Measurements from ENCODE around the gene IL3RA. TPM values are rescaled to one million over a fixed set of nuclear protein-coding genes. Genes with fewer than 3 reads are reported as not detected.
"Not testable (repeated sequence)": the region's sequence is repeated elsewhere in the genome, so short reads cannot be mapped to it uniquely, and the experiment has no call there.

The IL3RA gene
- total RNA-seq, 2 experiments from 2014 or later, result not detected

- Histone ChIP-seq H3K36me3 (ENCODE audit: insufficient read depth, low read length) (no peaks in the 10 kb centered on the region), H3K9me3 (ENCODE audit: low read length) (no peaks in the 10 kb centered on the region; the same call in 1 of the 2 replicates), H3K9me2 (ENCODE audit: insufficient read depth, low read length) (no peaks in the 10 kb centered on the region), H3K79me2 (ENCODE audit: insufficient read depth, low read depth, low read length) (no peaks in the 10 kb centered on the region), H3K4me1 (ENCODE audit: insufficient read depth, low read length, poor library complexity, severe bottlenecking) (no peaks in the 10 kb centered on the region), H3K4me2 (ENCODE audit: low read length) (no peak overlapping the region), H4K20me1 (ENCODE audit: insufficient read depth, low read length) (no peaks in the 10 kb centered on the region), H3K27ac (ENCODE audit: low read depth, low read length, poor library complexity, severe bottlenecking) (no peak overlapping the region), H2AFZ (ENCODE audit: low read length) (no peak overlapping the region), H3K4me3 (ENCODE audit: low read depth, low read length, poor library complexity, severe bottlenecking) (no peak overlapping the region)
- no TSS peak for BruUV-seq (replicated peaks)
- ChIA-PET POLR2A (no interaction called here), CTCF (ENCODE audit: unreplicated experiment) (no interaction called here)
- TF ChIP-seq CTCF (conservative IDR thresholded peaks at IDR 0.05; ENCODE audit: low read length) (no peak), EZH2phosphoT487 (IDR thresholded peaks at IDR 0.05; ENCODE audit: borderline replicate concordance, low read depth, low read length) (no peak)
- no peak for DNase-seq (ENCODE audit: low spot score)
- intact Hi-C loops (cut with micrococcal nuclease; ENCODE audit: unreplicated experiment), result no loop called here
These were observed 28.8 kb upstream of the IL3RA start for GRCh38 chrX:1307626-1308340.

GRCh38 chrX:1308476-1308875, 28.1 kb upstream of the IL3RA start:
- H2AFZ ChIP-seq (ENCODE audit: low read length), result no peak overlapping the region
- H3K27ac ChIP-seq (ENCODE audit: low read depth, low read length, poor library complexity, severe bottlenecking), result no peak overlapping the region
- no peaks in the 10 kb centered on the region for H3K4me1 ChIP-seq (ENCODE audit: insufficient read depth, low read length, poor library complexity, severe bottlenecking)
- H3K9me2 ChIP-seq (ENCODE audit: insufficient read depth, low read length), result no peaks in the 10 kb centered on the region
- H3K36me3 ChIP-seq (ENCODE audit: insufficient read depth, low read length), result no peaks in the 10 kb centered on the region
- POLR2A ChIA-PET, result no interaction called here
- H3K9me3 ChIP-seq (ENCODE audit: low read length), result no peaks in the 10 kb centered on the region; the same call in 1 of the 2 replicates
- no peaks in the 10 kb centered on the region for H3K79me2 ChIP-seq (ENCODE audit: insufficient read depth, low read depth, low read length)
- BruUV-seq (replicated peaks), result no TSS peak
- intact Hi-C loops (cut with micrococcal nuclease; ENCODE audit: unreplicated experiment), result no loop called here
- H4K20me1 ChIP-seq (ENCODE audit: insufficient read depth, low read length), result no peaks in the 10 kb centered on the region
- DNase-seq (ENCODE audit: low spot score), result no peak
- TF ChIP-seq CTCF (conservative IDR thresholded peaks at IDR 0.05; ENCODE audit: low read length) (no peak), EZH2phosphoT487 (IDR thresholded peaks at IDR 0.05; ENCODE audit: borderline replicate concordance, low read depth, low read length) (no peak)
- H3K4me3 ChIP-seq (ENCODE audit: low read depth, low read length, poor library complexity, severe bottlenecking), result no peak overlapping the region
- CTCF ChIA-PET (ENCODE audit: unreplicated experiment), result no interaction called here
- H3K4me2 ChIP-seq (ENCODE audit: low read length), result no peak overlapping the region

GRCh38 chrX:1308917-1309316, 27.7 kb upstream of the IL3RA start:
- H3K4me2 ChIP-seq (ENCODE audit: low read length); DNase-seq (ENCODE audit: low spot score); H3K4me1 ChIP-seq (ENCODE audit: insufficient read depth, low read length, poor library complexity, severe bottlenecking); H3K79me2 ChIP-seq (ENCODE audit: insufficient read depth, low read depth, low read length); POLR2A ChIA-PET; H3K36me3 ChIP-seq (ENCODE audit: insufficient read depth, low read length); H2AFZ ChIP-seq (ENCODE audit: low read length); H3K27ac ChIP-seq (ENCODE audit: low read depth, low read length, poor library complexity, severe bottlenecking); H3K9me2 ChIP-seq (ENCODE audit: insufficient read depth, low read length); CTCF ChIA-PET (ENCODE audit: unreplicated experiment); H3K4me3 ChIP-seq (ENCODE audit: low read depth, low read length, poor library complexity, severe bottlenecking); H3K9me3 ChIP-seq (ENCODE audit: low read length); H4K20me1 ChIP-seq (ENCODE audit: insufficient read depth, low read length); BruUV-seq (replicated peaks); intact Hi-C loops (cut with micrococcal nuclease; ENCODE audit: unreplicated experiment): not testable (repeated sequence)

Data from OCI-LY7 (cell line).